RPMI8226 (cell line): ENCODE data around the gene TMEM94.

Source experiments
- DNase-seq: peaks from one replicate; pipeline ENCODE4 v3.0.0-alpha.2; 2015

Gene TMEM94

GRCh38 chr17:75478508-75478907 is 22.1 kb downstream of the TMEM94 start:
- DNase-seq = no peak

DNA sequence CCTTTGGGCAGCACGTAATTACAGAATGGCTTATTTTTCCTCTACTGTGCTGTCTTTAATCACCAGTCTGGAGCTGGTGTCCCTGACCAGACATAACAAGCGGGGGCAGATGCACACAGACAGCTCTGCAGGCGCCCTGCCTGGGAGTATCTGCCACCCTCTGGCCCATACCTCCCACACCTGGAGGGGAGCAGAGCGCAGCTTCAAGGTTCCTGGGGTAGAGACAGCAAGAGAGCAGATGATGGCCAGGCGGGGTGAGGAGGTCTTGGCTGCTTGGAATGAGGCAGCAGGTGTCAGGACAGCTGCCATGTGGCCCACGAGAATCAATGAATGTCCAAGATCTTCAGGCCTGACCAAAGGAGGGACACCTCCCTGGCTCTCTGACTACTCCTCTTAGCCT is 23.8 kb downstream of the TMEM94 start:
- DNase-seq = no peak

- no peak for DNase-seq
Measured at GRCh38 chr17:75481194-75482068, 25.0 kb downstream of the TMEM94 start.

DNA sequence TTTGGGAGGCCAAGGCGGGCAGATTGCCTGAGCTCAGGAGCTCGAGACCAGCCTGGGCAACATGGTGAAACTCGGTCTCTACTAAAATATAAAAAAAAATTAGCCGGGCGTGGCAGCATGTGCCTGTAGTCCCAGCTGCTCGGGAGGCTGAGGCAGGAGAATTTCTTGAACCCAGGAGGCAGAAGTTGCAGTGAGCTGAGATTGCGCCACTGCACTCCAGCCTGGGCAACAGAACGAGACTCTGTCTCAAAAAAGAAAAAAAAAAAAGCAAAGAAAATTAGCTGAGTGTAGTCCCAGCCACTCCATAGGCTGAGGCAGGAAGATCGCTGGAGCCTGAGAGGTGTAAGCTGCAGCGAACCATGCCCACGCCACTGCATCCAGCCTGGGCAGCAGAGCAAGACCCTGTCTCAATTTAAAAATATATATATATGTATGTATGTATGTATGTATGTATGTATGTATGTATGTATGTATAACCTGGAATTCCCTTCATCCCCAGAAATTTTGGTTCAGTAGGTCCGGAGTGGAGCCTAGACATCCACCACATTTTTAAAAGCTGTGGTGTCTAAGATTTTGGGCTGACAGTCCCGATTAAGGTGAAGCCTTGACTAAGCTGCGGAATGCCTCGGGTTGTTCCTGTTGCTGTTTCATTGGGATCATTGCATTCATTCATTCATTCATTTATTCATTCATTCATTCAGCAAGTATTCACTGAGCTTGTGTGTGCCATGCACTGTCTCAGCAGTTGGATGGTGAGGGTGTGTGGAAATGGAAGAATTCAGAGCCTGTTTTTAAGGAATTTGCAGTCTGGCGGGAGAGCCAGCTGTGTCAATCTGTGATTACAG is 25.9 kb downstream of the TMEM94 start:
- DNase-seq = no peak

GRCh38 chr17:75485688-75486087 is 29.3 kb downstream of the TMEM94 start:
- DNase-seq = no peak

- no peak for DNase-seq
Measured at GRCh38 chr17:75486151-75486550, 29.7 kb downstream of the TMEM94 start.

DNA sequence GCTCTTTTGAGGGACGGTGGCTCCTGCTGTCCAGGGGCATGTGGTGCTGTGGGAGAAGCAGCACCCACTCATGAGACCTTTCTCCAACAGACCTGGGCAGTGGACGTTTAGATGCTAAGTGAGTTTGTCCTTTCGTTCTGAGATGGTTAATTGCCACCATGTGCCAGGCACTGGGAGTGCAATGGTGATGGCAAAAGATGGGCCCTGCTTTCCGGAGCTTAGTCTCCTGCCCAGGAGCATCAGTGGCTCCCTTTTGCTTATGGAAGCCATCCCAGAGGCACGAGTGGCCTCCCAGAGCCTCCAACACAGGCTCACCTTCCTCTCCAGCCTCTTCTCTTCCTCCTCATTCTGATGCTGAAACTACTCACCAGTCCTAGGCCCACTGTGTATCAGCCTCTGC is 30.5 kb downstream of the TMEM94 start:
- no peak for DNase-seq

DNA sequence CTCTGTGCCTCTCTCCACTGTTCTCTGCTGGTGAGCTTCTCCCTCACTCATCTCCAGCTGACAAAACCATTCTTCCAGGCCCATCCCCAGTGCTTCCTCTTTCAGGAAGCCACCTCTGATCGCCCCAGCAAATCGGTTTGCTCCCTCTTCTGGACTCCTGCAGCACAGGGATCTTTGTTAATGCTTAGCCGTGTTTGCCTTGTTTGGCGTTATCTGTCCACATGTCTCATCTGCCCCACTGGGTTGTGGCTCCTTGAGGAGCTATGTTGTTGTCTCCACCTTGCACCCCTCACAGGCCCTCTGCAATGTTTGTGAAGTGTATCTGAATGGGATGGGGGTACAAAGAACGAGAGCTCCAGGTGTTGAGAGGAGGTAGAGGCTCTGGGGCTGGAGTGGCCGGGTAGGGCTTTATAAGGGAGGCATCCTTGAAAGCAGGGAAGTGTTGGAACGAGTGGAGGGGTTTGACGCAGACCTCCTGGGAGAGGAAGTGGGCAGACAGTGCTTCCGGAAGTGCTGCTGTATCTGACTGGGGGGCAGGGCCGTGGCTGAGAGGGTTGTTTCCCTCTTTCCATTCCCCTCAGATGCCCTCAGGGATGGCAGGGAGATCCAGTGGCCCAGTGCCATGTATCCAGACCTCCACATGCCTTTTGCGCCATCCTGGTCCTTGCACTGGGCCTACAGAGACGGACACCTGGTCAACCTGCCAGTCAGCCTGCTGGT is 31.1 kb downstream of the TMEM94 start:
- no peak for DNase-seq

DNA sequence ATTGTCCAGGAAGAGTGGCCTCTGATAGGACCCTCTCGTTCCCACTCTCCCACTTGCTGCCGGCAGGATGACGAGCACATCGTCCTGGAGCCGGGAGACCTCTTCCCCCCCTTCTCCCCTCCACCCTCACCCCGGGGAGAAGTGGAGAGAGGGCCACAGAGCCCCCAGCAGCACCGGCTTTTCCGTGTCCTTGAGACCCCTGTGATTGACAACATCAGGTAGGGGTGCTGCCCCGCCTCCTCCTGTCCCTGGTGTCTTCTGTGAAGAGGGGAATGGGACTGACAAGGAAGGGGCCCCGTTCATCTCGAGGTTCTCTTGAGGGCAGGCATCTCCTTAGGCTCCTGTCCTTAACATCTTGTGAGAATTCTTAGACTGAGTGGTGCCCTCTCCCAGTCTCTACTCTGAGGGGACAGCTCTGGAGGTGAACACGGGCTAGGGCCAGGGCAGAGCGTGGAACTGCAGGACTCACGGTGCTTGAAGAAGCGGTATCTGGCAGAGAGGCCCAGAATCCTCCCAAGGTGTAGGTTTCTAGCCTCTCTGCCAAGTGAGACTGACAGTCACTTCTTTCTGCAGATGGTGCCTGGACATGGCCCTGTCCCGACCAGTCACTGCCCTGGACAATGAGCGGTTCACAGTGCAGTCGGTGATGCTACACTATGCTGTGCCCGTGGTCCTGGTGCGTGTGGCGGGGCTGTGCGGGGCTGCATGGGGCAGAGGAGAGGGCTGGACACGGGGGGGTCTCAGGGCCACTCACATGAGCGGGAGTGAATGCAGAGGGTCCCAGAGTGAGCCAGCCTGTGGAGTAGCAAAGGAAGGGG is 32.5 kb downstream of the TMEM94 start:
- DNase-seq = no peak

DNA sequence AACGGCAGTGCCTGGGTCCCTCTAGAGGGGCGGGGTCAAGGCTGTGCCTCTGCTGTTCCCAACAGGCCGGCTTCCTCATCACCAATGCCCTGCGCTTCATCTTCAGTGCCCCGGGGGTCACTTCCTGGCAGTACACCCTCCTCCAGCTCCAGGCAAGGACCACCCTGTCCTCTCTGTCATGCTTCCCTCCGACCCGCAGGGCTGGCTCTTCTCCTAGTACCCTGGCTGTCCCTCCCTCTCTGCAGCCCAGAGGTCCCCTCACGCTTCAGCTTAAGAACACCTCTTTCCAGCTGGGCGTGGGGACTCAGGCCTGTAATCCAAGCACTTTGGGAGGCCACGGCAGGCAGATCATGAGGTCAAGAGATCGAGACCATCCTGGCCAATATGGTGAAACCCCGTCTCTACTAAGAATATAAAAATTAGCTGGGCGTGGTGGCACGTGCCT is 33.1 kb downstream of the TMEM94 start:
- DNase-seq = no peak

- no peak for DNase-seq
Measured at GRCh38 chr17:75490173-75490743, 33.8 kb downstream of the TMEM94 start.

- DNase-seq = no peak
Measured at GRCh38 chr17:75490953-75491649, 34.7 kb downstream of the TMEM94 start.

GRCh38 chr17:75491680-75492079 is 35.2 kb downstream of the TMEM94 start:
- DNase-seq = no peak

- DNase-seq = no peak
Measured at GRCh38 chr17:75492555-75493168, 36.2 kb downstream of the TMEM94 start.

- no peak for DNase-seq
Measured at GRCh38 chr17:75493476-75494129, 37.2 kb downstream of the TMEM94 start.

GRCh38 chr17:75494326-75494877 is 38.0 kb downstream of the TMEM94 start:
- DNase-seq = no peak

DNA sequence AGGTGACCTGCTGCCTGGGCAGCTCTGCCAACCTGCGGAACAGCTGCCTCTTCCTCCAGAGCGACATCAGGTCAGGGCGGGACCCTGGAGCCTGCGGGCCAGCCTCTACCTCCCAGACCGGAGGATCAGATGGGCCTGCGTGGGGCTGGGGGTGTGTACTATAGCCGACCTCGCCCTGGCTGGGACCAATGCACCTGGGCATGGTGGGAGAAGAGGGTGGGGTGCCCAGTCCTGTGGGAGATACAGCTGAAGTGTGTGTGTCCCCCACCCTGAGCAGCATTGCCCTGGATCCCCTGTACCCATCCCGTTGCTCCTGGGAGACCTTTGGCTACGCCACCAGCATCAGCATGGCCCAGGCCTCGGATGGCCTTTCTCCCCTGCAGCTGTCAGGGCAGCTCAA is 39.6 kb downstream of the TMEM94 start:
- no peak for DNase-seq

GRCh38 chr17:75498039-75498725 is 41.7 kb downstream of the TMEM94 start:
- no peak for DNase-seq

DNA sequence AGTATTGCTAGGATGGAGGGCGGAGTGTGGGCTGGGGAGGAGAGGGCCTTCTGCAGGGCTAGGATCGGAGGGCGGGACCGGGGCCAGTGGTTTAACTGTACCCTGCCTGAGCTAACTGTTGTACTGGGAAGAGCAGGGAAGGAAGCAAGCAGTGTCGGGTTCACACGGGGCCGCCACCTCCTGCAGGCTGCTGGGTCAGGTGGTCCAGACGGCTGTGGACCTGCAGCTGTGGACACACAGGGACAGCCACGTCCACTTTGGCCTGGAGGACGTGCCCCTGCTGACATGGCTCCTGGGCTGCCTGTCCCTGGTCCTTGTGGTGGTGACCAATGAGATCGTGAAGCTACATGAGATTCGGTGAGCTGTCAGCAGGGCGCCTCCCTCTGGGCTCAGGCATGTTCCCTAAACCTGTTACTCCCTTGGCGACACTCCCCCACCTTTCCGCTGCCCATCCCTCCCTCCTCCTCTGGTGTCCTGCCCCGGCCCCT is 42.3 kb downstream of the TMEM94 start:
- DNase-seq = no peak
